H1 (cell line): ENCODE results near the gene CRYBB1. TPM values are rescaled to one million over a fixed set of nuclear protein-coding genes. Genes with fewer than 3 reads are reported as not detected.

ENCODE experiments used
- POLR2AphosphoS5 ChIP-seq: IDR thresholded peaks from 2 replicates; pipeline ENCODE4 v1.6.1; 2011; ENCODE audit warnings: low read depth, low read length
- RXRA ChIP-seq: IDR thresholded peaks from 2 replicates; pipeline ENCODE4 v1.6.1; 2011; ENCODE audit warnings: low read depth, mild to moderate bottlenecking, low read length, moderate library complexity; ENCODE audit not compliant: insufficient read depth
- SP1 ChIP-seq: IDR thresholded peaks from 2 replicates; pipeline ENCODE4 v1.6.1; 2011; ENCODE audit warnings: low read depth, low read length
- polyA plus RNA-seq, 7 experiments: library from polyadenylated mRNA; depleted of rRNA in 3 of 7; stranded (reverse) in 5 of 7; unstranded in 2 of 7; fragments of >200 nt in 5 of 7; fragments of 200-250 nt in 2 of 7; gene quantifications; 1 replicate in 5 of 7; 2 replicates in 1 of 7; 4 replicates in 1 of 7; pipeline versions ENCODE4 v1.2.1 to v1.2.3, GENCODE V29; 2011 to 2013; ENCODE audit warnings: missing spikeins in 2 of 7, mixed read lengths in 2 of 7
- total RNA-seq: library from RNA; stranded (reverse); fragmentation: NEBNext Ultra II Directional; extraction: Animal tissue kit (Norgen Biotek cat#: 25700); gene quantifications from 2 replicates; pipeline ENCODE4 v1.2.1, GENCODE V29; 2021

CRYBB1 gene
- total and polyA plus RNA-seq, 2 of the 8 experiments (the other 6 are each of a cell fraction or from before 2014, with no cell fraction given), result 1.7 to 6.0 TPM

DNA sequence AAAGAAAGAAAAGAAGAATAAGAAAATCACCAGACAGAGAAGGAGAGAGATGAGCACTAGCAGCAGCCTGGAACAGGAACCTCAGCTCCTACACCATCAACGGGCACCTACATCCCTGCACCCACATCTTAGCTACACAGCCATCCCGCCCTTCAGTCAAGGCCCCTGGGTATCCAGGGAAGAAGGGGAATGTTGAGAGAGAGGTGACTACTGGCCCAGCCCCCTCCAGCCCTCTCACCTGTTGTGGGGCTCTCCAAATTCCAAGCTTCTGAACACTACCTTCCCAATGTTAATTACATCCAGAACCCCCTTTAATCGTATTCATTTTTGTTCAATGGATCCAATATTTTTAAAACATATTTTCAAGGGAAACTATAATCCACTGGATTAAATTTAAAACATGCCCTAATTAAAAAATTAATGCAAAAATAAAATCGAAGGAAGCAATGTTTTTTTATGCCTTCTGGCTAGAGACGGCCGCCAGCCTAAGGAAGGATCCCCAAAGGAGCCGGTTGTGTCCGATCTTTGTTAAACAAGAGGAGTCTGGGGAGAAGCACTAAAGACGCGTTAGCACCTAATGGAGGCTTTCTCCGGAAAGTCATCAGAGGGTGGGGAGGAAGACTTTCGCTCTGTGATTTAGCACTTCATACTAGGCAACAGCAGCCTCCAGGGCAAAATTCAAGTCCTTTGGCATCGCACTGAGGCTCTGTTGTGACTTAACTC lies 37.4 kb downstream of the CRYBB1 start (continued):
- no peak for TF ChIP-seq RXRA
- TF ChIP-seq POLR2AphosphoS5, result peak; percentile 25; the same call in 1 of the 2 replicates
- 0 out of 2 replicates have a peak, but pooled peaks have one; percentile 7 for TF ChIP-seq SP1
- TF ChIP-seq, all 59 proteins: peak for 4
